HUES64 (cell line): ENCODE data around the gene ULBP1.
"Not testable (repeated sequence)": the region's sequence is repeated elsewhere in the genome, so short reads cannot be mapped to it uniquely, and the experiment has no call there.

ENCODE experiments used
- H3K27ac ChIP-seq: 2 replicates; pipeline ENCODE4 v1.7.0; 2013; ENCODE audit warnings: low read depth, low read length, inconsistent platforms
- H3K27me3 ChIP-seq: 2 replicates; pipeline ENCODE4 v1.6.1; 2013; ENCODE audit warnings: mild to moderate bottlenecking, low read length; ENCODE audit not compliant: insufficient read depth
- H3K36me3 ChIP-seq: 2 replicates; pipeline ENCODE4 v1.6.1; 2013; ENCODE audit warnings: mild to moderate bottlenecking, low read length; ENCODE audit not compliant: insufficient read depth
- H3K4me1 ChIP-seq: 2 replicates; pipeline ENCODE4 v1.6.1; 2013; ENCODE audit warnings: mild to moderate bottlenecking, low read length, moderate library complexity; ENCODE audit not compliant: insufficient read depth
- H3K4me3 ChIP-seq: 2 replicates; pipeline ENCODE4 v1.5.1; 2013; ENCODE audit warnings: mild to moderate bottlenecking, low read length, moderate library complexity
- H3K9ac ChIP-seq: 2 replicates; pipeline ENCODE4 v1.6.1; 2013; ENCODE audit warnings: mild to moderate bottlenecking, low read depth, low read length
- H3K9me3 ChIP-seq: 2 replicates; pipeline ENCODE4 v1.6.1; 2013; ENCODE audit warnings: low read depth, low read length; ENCODE audit not compliant: insufficient read depth
- WGBS: fragments of 150-250, 120-280 bp; methylation state at CpG from one replicate; pipeline ENCODE4 v1.1.7; 2013; ENCODE audit warnings: missing lambda C conversion rate; 5-methylcytosine and 5-hydroxymethylcytosine counted together

Gene ULBP1

DNA sequence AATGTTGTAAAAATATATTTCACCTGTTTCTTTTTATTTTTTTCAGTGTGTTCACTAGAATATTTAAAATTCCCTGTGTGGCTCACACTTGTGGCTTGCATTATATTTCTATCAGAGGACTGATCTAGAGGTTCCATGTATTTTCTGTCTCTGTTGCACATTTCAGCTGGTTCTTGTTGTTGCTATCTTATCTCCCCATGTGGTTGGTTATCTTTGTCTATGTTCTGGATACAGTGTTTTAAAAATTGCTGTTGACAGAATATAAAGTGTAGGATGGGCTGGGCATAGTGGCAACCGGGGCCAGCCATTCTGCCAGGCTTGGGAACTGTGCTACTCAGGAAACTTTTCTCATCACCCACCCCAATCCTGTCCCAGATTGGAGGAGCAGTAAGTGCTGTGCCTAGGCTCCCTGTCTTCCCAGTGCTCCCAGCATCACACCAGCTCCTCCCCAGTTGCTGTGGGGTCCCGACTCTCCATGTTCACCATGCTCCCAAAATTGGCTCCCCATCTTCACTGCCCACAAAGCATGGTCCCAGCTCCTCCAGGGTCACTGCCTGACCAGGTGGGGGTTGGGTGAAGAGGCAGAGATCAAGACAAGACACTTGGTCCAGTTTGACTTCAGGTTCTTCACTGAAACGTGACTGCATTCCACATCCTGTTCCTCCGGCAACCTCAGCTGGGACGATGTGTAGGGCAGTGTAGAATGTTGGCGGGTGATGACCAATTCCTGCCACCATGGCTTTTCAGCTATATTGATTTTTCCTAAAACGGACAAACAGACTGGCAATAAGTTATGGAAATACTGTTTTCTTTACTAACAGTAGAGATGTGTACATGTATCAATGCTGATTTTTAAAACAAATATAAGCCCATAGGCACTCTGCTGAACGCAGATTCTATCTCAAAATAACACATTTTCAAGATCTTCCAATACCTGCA is 49.4 kb downstream of the ULBP1 start:
- H3K4me1 ChIP-seq, H3K27ac ChIP-seq, H3K4me3 ChIP-seq, H3K9ac ChIP-seq, H3K9me3 ChIP-seq, H3K36me3 ChIP-seq: not testable (repeated sequence)
- peaks cover 97% of the 10 kb centered on the region for H3K27me3 ChIP-seq
- 59% methylated on average over 6 of the region's 8 CpGs for WGBS

DNA sequence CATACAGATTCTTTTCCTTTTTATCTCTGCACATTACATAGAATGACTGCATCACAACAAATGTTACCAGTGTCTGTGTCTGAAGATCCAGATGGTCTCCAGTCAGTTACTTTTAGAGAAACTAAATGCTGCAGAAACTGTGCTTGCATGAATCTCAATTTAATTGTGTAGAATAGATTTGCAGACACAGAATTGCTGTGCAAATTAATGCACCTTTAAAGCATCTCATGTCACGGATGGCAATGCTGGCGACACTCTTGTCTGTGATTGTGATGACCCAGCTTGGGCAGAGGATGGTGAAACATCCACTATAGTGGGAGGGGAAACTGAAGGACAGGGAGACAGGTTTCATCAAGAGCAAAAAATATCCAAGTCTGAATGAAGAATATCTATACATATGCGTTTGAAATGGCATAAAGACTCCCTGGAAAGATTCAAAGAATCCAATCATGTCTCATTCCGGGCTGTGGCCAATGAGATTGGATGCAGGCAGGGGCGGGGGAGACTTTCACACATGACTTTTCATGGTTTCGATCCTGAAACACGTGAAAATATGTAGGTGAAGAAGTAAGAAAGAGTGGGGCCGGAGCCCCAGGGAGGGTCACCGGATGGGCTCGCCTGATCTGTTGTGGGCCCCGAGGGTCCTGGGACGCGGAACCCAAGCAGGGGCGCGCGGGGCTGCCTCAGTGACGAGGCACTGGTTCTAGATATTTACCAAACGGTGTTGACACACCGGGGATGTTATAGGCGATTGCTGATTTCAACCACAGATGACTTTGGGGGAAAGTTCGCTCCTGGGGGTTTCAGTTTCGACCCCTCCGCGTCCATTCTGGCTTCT is 50.3 kb downstream of the ULBP1 start:
- H3K27me3 ChIP-seq, result peaks cover 97% of the 10 kb centered on the region
- not testable (repeated sequence) for H3K9me3 ChIP-seq, H3K36me3 ChIP-seq, H3K4me3 ChIP-seq, H3K4me1 ChIP-seq, H3K9ac ChIP-seq, H3K27ac ChIP-seq
- 14% methylated on average over 8 of the region's 24 CpGs for WGBS

DNA sequence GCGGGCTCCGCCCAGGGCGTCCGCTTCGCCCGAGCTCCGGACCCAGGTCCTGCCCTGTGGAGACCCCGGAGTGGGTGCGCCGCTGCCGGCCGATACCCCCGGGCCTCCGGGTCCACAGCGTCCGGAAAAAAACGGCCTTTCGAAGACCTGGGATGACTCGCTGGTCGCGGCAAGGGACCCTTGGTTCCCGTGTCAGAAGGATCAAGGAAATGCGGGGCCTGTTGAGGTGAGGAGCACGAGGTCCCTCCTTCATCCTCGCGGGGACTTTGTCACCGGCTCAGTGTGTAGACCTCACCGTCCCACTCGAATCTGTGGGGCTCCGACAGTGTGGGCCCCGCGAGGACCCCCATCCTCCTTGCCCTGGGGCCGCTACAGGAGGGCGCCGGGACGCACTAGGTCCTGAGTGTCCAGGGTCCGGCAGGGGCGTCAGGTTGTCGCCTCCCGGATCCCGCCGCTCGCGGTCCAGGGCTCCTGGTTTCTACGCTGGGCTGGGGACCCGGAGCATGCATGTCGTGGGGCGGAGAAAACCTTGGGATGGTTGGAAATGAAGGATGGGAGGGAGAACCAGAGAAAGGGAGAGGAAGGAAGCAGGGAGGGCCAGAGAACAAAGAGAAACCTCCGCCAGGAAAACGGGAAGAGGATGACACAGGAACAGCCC is 51.0 kb downstream of the ULBP1 start:
- peaks cover 92% of the 10 kb centered on the region for H3K27me3 ChIP-seq
- not testable (repeated sequence) for H3K4me1 ChIP-seq, H3K36me3 ChIP-seq, H3K9me3 ChIP-seq, H3K27ac ChIP-seq, H3K4me3 ChIP-seq, H3K9ac ChIP-seq
- 4% methylated on average over 33 of the region's 50 CpGs for WGBS

DNA sequence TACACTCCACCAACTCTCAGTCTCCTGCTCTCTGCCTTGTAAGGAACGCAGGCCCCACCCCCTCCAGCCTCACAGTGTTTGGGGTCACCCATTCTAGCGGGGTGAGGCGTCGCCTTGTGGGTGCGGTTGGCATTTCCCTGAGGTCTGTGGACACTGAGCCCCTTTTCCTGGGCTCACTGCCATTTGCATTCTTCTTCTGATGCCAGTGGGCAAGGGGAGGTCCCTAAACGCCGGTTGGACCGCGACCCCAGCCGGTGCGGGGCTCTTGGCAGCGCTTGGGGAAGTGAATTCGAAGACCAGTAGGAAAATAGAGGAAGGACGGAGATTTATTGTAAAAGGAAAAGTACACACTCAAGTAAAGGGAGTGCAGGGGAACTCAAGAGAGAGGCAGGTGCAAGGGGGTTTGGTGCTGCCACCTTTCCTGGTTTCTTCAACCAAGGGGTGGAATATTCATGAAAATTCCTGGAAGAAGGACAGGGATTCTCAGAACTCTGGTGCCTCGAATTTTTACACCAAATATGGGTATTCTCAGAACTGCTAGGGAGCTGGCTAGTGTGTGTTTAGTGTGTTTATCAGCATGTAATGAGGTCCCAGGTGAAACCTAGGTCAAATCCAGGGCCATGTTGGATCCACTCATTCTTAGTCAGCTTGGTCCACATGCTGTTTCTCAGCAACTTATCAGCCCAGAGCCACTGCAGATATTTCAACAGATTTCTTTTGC is 51.7 kb downstream of the ULBP1 start:
- H3K4me3 ChIP-seq, H3K4me1 ChIP-seq, H3K36me3 ChIP-seq, H3K9me3 ChIP-seq, H3K27ac ChIP-seq, H3K9ac ChIP-seq: not testable (repeated sequence)
- WGBS, result 10% methylated on average over 15 of the region's 15 CpGs
- peaks cover 87% of the 10 kb centered on the region for H3K27me3 ChIP-seq

DNA sequence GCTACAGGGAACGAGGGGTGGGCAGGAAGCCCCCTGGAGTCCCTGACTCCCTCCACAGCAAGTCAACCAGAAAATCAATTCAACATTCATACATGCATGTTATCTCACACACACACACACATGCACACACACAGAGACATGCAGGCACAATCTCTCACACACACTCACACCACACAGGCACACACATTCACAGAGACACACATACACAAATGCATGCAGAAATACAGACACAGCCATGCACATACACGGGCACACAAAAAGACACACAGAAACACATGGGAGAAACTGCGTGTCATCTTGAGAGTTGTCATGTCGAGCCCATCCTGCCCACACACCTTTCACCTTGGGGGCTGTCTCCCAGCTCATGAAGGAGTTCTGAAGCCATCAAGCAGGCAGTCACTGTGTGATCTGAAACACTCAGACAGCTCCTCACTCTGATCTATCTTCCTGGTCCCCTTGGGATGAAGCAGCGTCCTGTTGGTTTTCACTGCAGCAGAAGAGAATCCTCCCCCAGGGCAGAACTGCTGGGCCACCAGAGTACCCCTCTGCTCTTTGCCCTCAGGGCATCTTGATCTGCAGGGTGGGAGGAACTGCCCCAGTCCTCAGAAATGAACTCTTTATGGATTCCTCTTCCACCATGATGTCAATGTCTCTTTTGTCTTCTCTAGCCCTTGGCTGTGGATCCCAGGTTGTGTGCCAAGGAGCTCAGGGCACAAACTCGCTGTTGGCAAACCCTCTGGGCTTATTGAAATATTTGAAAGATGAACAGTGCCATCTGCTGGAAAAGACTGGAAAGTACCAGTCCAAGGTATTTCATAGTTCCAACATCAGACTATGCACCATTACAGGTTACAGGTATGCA is 52.8 kb downstream of the ULBP1 start:
- Histone ChIP-seq H3K9me3 (no peaks in the 10 kb centered on the region), H3K4me3 (no peak overlapping the region), H3K27me3 (peaks cover 82% of the 10 kb centered on the region), H3K27ac (no peak overlapping the region), H3K36me3 (no peaks in the 10 kb centered on the region), H3K9ac (no peak overlapping the region), H3K4me1 (no peaks in the 10 kb centered on the region)
- 37% methylated on average over 6 of the region's 6 CpGs for WGBS

DNA sequence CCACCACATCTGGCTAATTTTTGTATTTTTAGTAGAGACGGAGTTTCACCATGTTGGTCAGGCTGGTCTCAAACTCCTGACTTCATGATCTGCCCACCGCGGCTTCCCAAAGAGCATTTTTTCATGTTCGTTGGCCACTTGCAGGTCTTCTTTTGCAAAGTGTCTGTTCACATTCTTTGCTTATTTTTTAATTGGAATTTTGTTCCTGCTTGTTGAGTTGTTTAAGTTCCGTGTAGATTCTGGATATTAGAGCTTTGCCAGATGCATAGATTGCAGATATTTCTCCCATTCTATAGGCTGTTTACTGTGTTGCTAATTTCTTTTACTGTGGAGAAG is 53.4 kb downstream of the ULBP1 start:
- peaks cover 76% of the 10 kb centered on the region for H3K27me3 ChIP-seq

DNA sequence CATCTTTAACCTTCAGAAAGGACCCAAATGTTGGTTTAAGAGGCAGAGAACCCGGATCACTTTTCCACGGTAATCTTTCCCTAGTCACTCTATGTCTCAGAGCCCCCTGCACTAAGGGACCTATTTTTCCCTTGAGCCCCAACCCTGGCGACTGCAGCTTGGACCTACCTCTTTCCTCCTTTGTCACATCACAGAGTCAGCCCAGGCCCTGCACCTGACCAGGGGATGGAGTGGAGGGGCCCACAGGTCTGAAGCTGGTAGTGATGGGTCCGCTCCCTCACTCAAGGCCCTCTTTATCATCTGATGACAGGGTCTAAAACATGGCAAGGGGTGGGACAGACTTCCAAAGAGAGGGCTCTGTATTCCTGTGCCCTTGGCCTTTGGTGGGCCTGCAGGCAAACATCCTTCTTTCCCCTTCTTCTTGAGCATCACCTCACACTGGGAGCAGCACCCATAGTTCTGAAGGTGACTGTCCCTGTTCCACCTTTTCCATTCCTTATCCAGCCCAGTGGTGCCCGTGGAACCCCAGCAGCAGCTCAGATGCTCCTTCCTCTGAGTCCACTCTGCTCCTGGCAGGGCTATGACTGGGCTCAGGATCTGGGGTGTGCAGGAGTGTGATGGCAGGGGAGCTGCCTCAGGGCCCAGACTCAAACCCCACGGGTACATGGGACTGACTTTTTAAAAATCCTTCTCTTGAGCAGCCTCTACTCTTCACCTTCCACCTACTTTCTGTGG is 55.3 kb downstream of the ULBP1 start:
- Histone ChIP-seq H3K36me3 (no peaks in the 10 kb centered on the region), H3K4me1 (no peaks in the 10 kb centered on the region), H3K9ac (no peak overlapping the region), H3K9me3 (no peaks in the 10 kb centered on the region), H3K27me3 (peaks cover 57% of the 10 kb centered on the region), H3K27ac (no peak overlapping the region), H3K4me3 (no peak overlapping the region)
- 58% methylated on average over 6 of the region's 6 CpGs for WGBS

More for the DNA sequence above, 53.4 kb downstream of the ULBP1 start:
- not testable (repeated sequence) for H3K4me3 ChIP-seq, H3K9me3 ChIP-seq, H3K4me1 ChIP-seq, H3K27ac ChIP-seq, H3K36me3 ChIP-seq, H3K9ac ChIP-seq
- 14% methylated on average over 5 of the region's 5 CpGs for WGBS

DNA sequence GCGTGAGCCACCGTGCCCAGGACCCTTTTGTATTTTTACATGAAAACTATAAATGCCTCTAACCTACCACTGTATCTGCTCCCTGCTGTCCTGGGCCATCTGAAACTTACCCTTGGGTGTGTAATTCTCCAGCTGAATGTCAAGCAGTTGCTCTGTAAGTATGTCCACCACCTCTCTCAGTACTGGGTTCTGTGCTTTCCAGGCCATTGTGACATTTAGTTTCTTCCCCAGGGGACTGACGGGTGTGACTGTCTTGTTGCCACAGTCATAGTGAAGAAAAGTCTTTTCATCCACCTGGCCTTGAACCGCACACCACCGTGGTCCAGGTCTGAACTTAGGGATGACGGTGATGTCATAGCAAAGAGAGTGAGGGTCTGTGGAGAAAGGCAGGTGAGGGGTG is 58.1 kb downstream of the ULBP1 start:
- H3K27ac ChIP-seq, H3K4me3 ChIP-seq, H3K36me3 ChIP-seq, H3K9me3 ChIP-seq, H3K9ac ChIP-seq, H3K4me1 ChIP-seq: not testable (repeated sequence)
- WGBS, result 94% methylated on average over 2 of the region's 6 CpGs
- peaks cover 43% of the 10 kb centered on the region for H3K27me3 ChIP-seq
